ENCODE data around the gene ADNP2.

- TF ChIP-seq CTCF (IDR thresholded peaks at IDR 0.05) = no peak
- TF ChIP-seq POLR2A (IDR thresholded peaks at IDR 0.05; ENCODE audit: low read depth) = no peak
- TF ChIP-seq EP300 (IDR thresholded peaks at IDR 0.05) = no peak
Observed at GRCh38 chr18:80166240-80166639, 57.2 kb downstream of the ADNP2 start.

Data from esophagus muscularis mucosa (tissue), 4 donors.